Hypothalamus (tissue), 51 donors: ENCODE results near the gene PNPLA7.
"Not testable (repeated sequence)": the region's sequence is repeated elsewhere in the genome, so short reads cannot be mapped to it uniquely, and the experiment has no call there.

ENCODE experiments used
- DNase-seq, 51 donors: peaks; one replicate each; lab custom pipeline; 2025; lab: John Stamatoyannopoulos, UW

PNPLA7 gene

DNA sequence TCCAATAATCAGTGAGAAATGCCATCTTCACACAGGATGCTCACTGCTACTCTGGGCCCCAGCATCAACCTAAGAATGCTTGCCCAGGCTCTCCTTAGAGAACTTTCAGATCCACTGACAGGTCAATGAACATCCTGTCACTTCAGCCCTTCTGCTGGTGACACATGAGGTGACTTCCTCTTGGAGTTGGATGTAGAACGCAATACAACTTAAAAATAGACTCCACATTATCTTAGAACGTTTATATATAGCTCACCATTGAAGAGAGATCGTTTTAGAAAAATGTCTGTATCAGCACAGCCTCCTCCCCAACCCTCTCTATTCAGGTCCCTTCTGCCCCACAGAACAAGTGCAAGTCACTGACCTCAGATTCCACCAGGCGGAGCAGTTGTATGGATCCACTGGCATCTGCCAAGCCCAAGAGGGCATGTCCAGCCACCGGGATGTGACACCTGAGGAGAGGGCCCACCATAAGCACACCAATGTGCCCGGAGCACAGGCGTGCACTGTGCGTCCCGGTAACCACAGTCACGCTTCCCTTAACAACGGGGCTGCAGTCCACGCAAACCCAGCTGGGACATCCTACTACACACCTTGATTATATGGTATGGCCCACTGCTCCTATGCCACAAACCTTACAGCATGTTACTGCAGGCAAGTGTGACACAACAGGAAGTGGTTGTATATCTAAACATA, 25.7 kb upstream of the PNPLA7 start:
- no peak for DNase-seq

DNA sequence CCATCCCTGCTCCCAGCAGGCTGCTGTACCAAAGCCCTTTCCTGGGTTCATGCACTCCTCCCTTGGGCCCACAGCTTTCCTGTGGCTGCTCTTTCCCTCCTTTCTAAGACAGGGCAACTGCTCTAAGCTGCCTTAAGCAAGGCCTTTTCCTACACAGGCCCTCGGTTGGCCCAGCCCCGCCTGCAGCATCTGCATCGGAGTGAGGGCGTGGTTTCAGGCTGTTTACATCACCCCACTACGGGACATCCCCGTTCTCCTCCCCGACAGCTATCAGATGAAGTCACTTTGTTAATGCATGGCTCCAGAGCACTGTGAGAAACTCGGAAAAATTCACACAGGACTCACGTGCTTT, 25.1 kb upstream of the PNPLA7 start:
- peak in 16 of 51 donors; percentile 10 to 47 (median 26) for DNase-seq

DNA sequence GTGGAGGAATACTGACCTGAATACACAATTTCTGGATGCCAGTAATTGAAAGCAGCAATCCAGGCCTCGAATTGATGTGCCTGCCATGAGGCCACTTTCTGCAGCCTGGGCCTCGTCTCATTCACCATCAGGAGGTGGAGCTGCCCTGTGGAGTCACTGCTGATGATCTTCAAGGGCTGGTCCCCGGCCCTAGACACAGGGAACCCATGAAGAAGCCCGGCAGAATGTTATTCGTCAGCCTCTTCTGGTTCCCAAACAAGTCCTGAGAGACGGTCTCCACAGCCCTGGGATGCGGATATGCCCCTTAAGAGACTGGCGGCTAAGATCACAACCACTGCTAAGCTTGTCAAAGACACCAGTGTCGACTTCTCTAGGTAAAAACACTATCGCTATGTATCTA, 24.0 kb upstream of the PNPLA7 start:
- DNase-seq, result no peak

DNA sequence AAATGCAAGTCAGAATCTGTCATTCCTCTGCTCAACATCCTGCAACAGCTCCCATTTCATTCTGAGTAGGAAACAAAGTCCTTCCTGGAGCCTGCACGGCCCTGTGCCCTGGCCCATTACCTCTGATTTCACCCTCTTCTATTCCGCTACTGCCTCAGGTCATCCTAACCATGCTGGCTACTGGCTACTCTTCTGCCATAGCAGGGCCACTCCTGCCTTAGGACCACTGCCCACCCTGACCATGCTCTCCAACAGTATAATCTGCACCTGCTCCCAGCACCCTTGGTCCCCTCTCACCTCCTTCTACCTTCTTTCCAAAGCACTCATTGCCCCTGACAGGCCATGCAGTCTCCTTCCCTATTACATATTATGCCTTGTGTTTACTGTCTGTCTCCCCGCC, 20.4 kb upstream of the PNPLA7 start:
- no peak for DNase-seq

DNA sequence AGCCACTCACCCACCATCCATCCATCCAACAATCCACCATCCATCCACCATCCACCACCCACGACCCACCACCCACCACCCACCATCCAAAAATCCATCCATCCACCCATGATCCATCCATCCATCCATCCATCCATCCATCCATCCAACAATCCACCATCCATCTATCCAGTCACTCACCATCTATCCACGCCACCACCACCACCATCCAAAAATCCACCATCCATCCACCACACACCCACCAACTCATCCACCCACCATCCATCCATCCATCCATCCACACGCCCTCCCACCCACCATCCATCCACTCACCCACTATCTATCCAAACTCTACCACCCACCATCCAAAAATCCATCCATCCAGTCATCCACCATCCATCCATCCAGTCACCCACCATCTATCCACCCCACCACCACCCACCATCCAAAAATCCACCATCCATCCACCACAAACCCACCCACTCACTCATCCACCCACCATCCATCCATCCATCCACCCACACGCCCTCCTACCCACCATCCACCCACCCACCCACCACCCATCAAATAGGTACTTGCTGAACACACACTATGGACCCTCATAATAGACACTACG, 19.5 kb upstream of the PNPLA7 start:
- no peak for DNase-seq

DNA sequence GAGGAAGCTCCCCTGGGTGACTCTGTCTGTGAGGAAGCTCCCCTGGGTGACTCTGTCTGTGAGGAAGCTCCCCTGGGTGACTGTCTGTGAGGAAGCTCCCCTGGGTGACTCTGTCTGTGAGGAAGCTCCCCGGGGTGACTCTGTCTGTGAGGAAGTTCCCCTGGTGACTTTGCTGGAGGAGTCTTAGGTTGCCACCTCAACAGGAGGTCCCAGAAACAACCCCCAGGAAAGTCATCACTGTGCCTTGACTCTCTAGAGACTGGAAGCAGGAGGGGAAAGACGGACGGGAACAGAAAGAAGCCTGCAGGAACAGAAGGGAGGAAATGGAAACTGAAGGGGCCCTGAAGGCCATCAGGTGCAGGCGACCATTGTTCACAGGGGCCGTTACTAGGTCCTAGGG, 18.2 kb upstream of the PNPLA7 start:
- DNase-seq, result not testable (repeated sequence)

DNA sequence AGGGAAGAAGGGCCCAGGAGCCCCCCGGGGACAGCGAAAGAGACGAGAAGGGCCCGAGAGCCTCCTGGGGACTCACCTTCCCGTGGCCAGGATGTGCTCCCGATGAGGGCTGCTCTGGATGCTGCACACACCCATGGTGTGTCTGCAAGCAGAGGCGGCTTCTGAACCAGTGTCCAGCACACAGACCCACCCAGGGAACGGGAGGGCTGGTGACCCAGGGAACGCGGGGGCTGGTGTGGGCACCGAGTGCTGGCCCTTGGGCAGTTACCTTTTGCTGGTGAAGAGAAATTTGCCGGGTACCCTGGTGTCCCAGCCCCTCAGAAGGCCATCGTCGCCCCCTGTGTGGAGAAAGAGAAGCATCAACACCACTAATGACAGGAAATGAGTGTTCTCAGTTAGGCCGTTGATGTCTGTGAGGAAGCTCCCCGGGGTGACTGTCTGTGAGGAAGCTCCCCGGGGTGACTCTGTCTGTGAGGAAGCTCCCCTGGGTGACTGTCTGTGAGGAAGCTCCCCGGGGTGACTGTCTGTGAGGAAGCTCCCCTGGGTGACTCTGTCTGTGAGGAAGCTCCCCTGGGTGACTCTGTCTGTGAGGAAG, 14.7 kb upstream of the PNPLA7 start:
- no peak for DNase-seq

DNA sequence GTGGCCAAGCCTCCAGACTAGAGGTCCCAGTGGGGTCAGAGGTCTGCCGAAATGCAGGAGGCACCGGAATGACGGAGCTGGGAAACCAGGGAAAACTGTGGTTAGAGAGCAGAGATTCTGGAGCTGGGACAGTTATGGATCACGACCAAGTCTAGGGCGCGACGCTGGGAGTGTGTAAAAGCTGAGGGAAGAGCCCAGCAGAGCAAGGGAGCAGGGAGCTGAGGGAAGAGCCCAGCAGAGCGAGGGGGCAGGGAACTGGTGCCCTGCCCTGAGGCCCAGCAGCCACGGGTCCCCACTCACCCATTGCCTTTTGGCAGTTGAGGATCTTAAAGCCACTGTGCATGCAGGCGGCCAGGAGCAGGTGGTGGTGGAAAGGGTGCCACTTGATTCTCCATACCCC, 13.9 kb upstream of the PNPLA7 start:
- no peak for DNase-seq

DNA sequence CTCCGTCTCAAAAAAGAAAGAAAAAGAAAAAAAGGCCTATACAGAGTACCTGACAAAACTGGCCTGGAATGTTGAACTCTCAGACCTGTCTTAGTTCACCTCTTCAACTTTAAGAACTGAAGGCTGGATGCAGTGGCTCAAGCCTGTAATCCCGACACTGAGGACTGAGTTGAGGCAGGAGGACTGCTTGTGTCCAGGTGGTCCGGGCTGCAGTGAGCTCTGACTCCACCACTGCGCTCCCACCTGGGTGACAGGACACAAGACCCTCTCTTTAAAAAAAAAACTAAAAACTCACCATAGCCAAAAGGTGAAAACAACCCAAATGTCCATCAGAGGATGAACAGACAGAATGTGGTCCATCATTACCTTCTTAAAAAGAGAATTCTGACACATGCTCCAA, 7.9 kb upstream of the PNPLA7 start:
- no peak for DNase-seq

DNA sequence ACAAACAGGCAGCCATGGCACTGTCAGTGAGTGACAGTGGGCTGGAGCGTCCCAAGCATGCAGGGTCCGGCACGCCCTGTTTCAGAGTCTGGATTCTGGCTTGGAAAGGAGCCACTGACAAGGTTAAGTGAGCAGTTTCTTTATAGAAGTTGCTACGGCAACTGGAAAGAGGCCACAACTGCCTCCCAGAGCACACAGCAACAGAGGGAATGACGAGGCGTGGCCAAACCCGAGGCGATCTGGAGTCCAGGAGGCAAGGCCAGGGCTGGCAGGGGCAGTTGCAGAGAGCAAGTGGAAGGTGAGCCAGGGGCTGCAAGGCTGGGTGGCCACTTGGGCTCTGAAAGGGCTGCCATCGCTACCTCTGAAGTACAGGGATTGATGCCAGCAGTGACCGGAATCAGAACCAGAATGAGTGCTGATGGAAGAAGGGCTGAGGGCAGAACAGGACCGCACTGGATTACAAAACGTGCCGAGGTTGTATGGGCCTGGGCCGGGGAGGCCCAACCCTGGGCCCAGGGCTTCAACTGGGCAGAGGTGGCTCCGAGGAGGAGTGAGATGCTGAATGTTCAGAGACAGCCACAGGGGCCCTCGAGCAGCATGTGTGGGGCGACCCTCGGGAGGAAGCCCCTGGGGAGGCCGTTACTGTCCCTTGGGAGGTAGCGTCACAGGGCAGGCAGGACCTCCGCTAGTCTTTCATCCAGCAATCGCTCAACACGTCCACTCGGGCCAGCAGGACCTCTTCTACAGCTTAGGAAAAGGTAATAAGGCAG, 6.1 kb upstream of the PNPLA7 start:
- no peak for DNase-seq

DNA sequence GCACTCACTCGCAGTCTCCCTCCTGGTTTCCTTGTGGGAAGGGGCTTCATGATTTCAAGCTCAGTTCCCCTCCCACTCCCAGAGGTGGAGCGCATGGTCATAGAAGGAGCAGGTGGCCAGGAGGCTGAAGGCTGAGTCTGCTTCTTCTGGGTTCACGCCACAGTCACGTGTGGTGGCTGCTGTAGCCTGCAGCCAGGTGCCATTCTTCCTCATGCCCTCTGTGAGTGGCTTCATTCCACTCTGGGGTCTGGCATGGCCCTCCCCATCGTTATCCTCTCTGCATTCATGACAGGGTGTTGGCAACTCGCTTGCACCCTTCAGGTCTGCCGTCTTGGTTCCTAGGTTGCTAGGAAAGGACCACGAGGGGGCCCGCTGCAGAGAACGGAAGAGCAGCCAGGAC, 5.0 kb upstream of the PNPLA7 start:
- DNase-seq, result no peak

DNA sequence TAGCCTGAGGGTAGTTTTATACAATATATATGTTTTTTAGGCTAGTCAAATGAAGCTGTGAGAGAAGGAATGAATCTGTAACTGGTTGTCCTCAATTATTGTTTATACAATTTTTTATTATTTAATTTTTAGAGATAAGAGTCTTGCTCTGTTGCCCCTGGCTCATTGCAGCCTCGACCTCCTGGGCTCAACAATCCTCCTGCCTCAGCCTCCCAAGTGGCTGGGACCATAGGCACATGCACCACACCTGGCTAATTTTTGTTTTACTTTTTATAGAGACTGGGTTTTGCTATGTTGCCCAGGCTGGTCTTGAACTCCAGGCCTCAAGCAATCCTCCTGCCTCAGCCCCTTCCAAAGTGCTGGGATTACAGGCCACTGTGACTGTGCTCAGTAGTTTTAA, 4.1 kb upstream of the PNPLA7 start:
- no peak for DNase-seq

DNA sequence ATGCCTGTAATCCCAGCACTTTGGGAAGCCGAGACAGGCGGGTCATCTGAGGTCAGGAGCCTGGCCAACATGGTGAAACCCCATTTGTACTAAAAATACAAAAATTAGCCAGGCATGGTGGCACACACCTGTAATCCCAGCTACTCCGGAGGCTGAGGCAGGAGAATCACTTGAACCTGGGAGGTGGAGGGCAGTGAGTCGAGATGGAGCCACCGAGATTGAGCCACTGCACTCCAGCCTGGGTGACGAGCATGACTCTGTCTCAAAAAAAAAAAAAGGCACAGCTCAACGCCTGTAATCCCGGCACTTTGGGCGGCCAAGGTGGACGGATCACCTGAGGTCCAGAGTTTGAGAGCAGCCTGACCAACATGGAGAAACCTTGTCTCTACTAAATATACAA, 3.5 kb upstream of the PNPLA7 start:
- DNase-seq, result not testable (repeated sequence)

DNA sequence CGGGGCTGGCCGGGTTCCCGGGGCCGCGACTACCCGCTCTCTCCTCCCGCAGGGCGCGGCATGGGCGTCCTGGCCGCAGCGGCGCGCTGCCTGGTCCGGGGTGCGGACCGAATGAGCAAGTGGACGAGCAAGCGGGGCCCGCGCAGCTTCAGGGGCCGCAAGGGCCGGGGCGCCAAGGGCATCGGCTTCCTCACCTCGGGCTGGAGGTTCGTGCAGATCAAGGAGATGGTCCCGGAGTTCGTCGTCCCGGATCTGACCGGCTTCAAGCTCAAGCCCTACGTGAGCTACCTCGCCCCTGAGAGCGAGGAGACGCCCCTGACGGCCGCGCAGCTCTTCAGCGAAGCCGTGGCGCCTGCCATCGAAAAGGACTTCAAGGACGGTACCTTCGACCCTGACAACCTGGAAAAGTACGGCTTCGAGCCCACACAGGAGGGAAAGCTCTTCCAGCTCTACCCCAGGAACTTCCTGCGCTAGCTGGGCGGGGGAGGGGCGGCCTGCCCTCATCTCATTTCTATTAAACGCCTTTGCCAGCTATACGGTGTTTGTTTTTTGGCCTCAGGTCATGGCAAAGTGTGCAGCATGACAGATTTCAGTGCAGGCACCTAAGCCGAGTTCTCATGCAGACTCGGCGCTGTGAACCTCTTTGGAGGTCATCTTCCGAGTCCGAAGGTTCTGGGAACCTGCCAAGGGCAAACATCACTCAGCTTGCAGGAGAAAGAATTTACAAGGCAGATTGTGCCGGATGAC, 2.0 kb upstream of the PNPLA7 start:
- peak in 2 of 51 donors; percentile 46 to 60 for DNase-seq

DNA sequence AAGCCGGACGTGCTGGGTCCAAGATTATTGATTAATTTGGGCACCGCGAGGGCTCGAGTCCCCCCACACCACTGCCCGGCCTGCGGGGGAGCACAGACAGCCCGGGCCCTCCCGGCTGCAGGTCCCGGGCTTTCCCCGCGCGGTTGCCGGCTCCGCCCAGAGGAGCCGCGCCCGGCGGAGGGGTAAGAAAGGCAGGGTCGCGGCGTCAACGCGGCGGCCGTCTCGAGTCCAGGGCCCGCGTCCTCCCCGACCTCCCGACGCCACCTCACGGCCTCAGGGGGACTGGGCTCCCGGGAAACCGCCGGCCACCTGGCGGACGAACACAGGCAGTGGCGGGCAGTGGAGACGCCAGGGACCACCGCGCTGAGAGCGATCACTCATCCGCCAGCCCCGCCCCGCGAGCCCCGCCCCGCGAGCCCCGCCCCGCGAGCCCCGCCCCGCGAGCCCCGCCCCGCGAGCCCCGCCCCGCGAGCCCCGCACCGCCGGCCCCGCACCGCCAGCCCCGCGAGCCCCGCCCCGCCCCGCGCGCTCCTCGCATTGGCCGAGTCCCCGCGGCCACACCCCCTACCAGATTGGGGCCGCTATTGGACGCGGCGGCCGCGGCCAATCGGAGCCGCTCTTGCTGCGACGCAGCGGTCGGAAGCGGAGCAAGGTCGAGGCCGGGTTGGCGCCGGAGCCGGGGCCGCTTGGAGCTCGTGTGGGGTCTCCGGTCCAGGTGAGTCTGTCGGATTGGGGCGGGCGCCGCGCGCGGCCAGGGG, 1.2 kb upstream of the PNPLA7 start, which contains the start of gene MRPL41:
TSS of gene MRPL41 (plus strand) at position 616 of the 758 bp plus-strand sequence. CDS start 203 bp downstream, outside the sequence.
- peak in 50 of 51 donors; percentile 17 to 93 (median 84) for DNase-seq

DNA sequence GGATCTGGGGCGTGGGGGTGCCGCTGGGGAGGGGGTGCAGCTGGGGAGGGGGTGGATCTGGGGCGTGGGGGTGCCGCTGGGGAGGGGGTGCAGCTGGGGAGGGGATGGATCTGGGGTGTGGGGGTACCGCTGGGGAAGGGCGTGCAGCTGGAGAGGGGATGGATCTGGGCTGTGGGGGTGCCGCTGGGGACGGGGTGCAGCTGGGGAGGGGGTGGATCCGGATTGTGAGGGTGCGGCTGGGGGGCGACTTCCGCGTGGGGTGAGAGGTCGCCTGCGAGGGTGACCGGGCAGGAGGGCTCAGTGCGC, 709 bp upstream of the PNPLA7 start:
- peak in 3 of 51 donors; percentile 30 to 52 (median 48) for DNase-seq

DNA sequence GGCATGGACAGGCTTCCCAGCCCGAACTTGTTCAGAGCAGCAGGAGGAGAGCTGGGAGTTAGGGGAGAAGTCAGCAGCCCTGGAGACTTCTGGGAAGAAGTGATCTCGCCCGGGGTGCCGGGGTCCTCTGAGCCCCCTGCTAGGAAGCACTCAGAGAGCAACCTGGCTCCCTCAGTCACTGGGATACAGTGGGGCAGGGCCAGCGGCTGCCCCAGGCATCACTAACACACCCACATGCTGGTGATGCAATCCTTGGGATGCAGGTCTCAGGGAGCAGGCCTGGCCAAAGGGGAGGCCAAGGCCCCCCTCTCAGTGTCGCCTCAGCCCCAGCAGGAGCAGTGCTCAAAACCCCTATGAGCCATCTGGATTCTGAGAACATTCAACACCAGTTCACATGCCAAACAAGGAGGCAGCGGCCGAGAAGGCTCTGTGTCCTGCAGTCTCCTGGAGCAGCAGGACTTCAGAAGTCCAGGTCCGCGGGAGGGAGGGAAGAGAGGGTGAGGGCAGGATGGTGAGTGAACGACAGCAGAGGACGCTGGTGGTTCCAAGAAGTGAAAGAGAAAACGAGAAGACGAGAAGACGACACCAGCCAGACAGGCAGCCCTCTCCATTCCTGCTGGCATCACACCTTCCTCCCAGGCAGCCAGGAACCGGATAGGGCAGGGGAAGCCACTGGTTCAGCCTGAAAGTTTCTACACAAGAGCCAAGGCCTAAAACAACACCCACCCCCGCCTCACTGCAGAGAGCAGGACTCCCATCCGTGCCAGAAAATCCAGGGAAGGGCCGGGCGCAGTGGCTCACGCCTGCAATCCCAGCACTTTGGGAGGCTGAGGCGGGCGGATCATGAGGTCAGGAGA, 2.3 kb downstream of the PNPLA7 start:
- no peak for DNase-seq

DNA sequence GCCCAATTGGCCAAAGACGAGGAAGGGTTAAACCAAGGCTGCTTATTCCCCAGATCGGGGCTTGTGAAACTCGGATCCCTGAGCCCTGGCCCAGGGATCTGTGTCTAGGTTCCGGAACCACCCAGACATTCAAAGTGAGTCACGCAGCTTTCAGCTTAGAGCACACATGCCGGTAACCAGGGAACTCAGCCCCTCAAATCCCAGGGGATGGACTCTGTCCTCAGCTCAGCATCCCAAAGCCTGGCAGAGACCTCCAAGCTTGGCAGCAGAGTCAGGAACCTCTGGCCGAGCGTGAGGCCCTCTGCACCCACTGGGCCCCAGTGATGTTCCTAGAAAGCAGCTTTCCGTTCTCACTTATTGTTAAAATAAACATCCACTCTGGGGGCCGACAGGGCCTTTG, 5.1 kb downstream of the PNPLA7 start:
- no peak for DNase-seq

DNA sequence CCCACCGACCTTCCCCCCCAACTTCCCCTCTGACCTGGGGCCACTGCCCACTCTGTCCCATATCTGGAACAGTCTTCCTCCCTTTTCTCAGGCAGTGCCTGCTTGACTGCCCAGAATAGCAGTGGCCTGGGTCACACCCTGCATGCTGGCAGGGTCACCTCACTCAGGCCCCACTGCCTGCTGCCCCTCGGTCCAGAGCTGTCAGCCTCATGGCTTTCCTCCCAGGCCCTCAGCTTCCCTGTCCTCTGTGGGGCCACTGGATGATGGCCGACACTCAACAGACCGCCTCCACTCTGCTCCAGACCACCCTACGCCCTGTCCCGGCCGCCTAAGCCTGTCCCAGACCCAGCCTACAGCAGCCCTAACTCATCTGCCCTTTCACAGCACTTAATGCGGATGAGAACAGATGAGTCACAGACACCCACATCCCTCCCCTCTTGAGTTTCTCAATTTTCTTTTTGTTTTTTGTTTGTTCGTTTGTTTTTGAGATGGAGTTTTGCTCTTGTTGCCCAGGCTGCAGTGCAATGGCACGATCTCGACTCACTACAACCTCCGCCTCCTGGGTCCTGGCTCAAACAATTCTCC, 5.9 kb downstream of the PNPLA7 start:
- no peak for DNase-seq
